Activated CD4-positive, CD25-positive, alpha-beta regulatory T cell (primary cell): ENCODE data around the gene FKRP.
A peak's percentile ranks its signal among the peaks of the same experiment; 100 is the strongest.

Experiments
- DNase-seq, 4 experiments: peaks; one replicate each; lab custom pipeline; 2025; lab: John Stamatoyannopoulos, UW

The FKRP gene

DNA sequence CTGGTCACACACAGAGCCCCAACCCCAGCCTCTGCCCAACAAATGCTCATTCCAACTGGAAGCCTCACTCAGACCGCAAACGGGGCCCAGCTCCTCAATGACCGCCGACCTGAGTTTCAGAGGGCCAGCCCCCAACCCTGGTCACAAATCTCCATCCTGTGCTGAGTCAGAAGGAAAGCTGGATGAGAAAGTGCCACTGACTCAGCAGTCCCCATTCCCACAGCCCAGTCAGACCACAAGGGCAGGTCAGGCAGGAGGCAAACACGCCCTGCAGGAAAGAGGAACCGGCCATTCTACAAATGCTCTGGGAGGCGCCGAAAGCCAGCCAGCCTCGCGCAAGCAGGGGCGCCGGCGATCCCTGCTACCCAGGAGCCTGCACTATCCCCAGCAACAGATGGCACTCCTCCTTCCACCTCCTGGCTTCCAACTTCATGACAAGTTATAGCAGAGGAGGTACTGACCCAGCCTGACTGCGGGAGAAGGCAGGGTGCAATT lies 14.8 kb upstream of the FKRP start:
- DNase-seq = no peak

DNA sequence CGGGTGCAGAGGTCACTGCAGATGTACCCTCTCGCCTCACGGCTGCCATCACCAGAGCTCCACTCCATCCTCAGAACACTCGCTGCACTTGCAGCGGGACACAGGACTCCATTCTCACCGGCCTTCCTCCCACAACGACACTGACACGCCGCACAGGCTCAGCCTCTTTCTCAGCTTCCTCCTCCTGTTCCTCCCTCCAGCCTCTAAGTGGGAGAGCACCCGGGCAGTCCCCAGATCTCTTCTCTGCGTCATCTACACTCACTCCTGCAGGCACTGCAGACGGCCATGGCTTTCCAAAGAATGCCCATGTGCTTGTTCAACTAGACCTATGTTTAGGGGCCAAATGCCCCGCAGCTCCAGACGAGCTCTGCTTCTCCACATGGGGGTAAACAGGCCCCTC lies 14.3 kb upstream of the FKRP start:
- DNase-seq = no peak

DNA sequence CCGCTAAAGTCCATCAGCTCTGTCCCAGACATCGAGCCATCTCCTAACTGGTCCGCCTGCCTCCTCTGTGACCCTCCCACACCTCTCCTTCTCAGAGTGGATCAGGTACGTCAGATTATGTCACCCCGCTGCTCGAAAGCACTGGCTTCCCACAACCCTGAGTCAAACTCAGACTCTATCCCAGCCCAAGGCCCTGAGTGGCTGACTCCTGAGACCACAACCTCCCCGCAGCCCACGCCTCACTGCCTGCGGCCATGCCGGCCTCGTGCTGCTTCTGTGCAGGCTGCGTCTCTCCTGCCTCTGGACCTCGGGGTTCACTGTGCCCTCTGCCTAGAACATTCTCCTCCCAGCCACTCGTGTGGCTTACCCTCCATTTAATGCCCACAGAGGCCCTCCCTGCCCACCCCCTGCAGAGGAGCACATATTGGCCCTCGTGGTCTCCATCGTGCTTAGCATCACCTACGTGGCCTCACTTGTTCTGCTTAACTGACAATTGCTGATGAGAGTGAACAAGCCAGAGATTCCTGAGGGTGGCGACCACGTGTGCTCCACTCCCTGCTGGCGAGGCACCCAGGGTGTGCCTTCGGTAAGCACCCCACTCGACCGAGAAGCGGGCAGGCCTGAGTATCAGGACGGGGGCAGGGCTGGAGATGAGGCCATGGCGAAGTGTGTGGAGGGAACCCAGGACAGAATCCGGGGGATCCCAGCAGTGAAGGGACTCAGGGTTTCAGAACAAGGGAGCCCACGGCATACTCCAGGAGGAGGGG lies 13.5 kb upstream of the FKRP start:
- no peak for DNase-seq

DNA sequence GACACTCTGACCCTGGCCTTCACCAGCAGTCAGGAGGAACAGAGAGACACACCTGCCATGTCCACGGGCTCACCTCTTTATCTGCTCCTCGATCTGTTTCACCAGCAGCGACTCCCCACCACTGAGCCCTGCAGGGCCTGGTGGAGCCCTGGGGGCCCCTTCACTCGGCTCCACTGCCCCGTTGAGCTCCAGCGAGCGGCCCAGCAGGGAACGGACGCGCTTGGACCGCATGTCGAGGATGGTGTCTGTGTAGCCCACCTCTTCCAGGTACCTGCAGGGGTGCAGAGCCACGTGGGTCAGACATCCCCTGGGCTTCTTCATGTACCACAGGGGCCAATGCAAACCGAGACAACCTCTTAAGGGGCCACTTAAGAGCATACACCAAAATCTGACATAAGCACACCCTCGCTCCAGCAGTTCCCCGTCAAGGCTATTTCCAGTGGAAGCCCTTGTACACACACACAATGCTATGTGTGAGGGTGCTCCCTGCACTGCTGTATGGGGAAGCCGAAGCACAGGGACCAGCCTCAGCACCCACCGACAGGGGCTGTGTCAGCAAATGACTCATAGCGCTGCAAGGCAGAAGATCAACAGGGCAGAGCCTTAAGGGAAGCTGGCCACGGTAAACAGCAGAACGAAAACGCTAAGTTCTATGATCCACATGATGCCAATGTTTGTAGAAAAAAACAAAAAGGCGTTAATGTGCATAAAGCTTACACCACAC lies 12.7 kb upstream of the FKRP start:
- DNase-seq = no peak

DNA sequence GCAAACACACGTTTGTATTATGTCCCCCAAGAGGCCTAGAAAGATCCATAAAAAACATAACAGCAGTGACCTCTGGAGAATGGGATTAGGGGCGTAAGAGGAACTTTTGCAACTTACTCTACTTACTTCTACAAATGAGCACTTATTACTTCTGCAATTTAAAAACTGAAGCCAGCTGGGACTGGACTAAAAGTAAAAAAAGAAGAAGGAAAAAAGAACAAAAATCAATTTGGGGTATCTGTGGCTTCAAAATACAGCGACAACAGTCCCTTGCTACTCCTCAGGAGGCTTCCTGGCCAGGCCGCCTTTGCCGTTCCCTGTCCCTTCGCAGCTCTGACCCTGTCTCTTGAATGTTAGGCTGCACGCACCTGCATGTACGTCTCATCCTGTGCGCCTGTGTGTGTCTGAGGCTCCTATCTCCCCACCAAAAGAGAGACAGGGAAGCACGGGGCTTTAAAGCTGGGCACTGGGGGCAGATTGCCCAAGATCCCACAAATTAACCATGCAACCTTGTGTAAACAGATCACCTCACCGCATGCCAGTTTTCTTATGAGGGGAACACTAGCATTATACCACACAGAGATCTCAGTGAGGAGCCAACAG lies 12.1 kb upstream of the FKRP start:
- DNase-seq = no peak

DNA sequence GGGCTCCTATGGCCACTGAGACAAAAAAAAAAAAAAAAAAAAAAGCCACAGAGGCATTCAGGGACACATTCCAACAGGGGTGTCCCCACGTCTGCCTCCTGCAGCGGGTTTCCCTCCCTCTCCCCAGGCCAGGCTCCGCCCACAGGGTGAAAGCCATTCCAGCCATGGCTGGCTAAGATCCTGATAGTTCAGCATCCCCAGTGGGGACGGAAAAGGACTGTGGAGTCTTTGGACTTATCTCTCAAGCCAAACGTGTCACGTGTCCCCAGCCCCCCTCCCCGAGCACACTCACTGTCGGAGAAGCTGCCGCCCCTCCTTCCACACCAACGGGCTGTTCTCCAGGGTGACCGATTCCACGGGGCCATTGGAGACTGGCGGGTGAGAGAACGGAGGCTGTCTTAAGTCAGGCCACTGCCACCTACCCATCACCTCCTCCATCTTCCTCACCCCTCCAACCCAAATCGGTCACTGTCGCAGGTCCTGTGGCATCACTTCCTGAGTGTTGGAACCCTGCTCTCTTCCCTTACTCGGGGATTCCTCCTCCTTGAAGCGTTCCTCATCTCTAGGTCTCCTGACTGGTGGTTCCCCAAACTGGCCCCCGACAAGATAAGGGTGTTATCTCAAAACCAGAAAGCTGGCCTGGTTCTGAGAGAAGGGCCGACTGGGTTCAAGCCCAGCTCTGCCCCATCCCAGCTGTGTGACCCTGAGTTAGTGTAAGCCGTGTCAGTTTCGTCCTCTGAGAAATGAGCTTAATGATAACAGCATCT lies 9.1 kb upstream of the FKRP start:
- DNase-seq = no peak

DNA sequence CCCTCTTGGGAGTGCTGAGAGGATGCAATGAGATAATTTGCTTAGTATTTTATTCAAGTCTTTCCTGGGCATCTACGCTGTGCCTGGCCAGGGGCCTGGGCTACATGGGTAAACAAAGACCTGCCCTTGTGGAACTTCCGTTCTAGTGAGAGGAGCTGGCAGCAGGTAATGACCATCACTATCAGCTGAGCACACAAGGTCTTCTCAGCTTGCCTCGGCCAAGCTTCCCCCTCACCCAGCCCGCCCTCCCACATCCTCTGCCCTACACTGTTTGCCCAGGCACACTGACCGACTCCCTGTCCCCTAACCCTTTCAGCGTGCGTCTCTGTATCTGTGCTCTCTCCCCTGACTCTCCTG lies 8.6 kb upstream of the FKRP start:
- no peak for DNase-seq

DNA sequence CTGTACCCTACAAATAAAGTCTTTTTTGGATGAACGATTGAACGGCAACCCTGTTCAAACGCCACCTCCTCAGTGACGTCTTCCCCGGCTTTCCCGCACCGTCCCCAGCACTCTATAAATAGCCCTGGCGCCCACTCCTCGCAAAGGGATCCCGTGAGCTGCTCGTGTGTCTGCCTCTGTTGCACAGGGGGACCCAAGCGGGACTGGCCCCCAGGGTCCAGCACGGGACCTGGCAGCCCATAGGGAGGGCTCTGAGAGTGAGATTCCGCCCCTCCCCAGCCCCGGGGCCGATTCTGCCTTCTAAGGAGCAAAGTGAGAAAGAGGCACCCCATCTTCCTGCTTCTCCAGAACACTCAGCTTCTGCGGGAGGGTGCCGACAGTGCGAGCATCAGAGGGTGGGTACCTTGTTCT lies 8.1 kb upstream of the FKRP start:
- DNase-seq = no peak

DNA sequence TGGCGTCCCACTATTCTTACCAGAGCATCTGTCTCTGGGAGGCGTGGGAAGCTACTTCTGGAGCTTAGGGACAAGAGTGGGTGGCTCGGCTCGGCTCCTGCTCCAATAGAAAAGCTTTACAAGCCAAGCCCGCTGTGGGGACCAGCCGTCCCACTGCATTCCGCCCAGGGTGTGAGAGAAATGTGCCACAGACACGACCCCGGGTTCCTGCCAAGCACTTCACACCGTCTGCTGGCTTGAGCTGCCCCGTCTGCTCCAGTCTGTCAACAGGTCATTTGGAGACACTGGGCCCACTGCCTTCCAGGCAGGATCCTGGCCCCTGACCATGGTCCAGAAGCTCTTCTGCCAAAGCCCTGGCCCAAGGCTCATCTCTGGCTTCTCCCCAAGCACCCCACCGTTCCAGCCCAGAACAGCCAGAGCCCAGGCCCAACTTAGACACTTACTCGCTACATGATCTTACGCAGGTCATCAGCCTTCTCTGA lies 6.5 kb upstream of the FKRP start:
- DNase-seq = no peak

DNA sequence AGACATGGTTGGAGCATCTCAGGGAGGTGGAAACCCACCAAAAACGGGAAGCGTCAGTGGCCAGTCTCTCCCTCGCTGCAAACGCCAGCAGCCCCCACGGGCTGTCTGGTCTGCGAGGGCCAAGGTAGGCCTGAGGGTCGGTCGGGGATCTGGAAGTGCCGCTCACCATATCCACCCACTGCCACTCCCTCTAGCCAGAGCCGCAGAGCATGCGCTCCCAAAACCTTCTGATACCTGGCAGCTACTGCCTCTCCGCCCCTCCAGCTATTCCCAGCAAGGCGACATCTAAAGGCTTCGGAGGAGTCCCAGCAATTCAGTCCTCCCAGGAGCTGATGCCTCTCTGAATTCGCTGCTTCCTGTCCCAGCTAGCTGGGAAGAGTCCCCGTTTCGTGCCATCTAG lies 4.4 kb upstream of the FKRP start:
- DNase-seq = no peak

DNA sequence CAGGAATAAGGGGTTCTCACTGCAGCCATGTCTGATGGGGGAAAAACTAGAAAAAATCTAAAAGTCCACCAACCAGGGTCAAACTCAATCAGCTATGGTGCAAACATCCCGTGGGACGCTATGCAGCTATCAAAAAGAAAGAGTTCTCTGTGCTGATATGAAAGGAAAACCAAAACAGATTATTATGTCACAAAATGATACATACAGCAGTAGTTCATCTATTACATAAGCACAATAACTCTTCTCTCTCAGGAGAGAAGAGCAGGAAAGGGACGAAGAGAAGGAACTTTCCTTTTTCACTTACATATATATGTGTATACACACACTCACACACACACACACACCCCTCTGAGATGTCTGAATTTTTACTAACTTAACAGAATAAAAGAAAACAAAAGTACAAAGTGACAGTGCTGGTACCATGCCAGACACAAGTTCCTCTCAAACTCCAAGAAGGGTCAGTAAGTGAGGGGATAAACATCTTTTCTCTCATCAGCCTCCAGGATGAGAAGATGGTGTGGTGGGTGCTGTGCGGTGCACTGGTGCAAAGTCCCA lies 2.9 kb upstream of the FKRP start:
- no peak for DNase-seq

DNA sequence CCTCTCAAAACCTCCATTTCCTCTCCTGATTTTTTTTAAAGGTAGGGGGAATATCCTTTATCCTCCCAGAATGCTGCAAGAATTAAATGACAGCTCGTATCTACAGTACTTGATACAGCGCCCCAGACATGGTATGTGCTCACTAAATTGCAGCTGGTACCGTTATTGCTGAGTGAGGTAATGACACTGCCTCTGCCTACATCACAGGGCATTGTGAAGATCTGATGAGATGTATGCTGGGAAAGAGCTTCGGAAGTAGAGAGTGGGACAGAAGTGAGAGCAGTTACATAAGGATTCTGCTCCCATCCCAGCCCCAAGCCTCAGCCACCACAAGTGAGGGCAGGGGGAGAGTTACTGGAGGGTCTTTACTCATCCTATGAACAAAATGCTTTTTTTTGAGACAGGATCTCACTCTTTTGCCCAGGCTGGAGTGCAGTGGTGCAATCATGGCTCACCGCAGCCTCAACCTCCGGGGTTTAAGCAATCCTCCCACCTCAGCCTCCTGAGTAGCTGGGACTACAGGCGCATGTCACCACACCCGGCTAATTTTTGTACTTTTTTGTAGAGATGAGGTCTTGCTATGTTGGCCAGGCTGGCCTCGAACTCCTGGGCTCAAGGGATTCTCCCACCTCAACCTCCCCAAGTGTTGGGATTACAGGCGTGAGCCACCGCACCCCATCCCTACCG lies 1.7 kb upstream of the FKRP start:
- no peak for DNase-seq

DNA sequence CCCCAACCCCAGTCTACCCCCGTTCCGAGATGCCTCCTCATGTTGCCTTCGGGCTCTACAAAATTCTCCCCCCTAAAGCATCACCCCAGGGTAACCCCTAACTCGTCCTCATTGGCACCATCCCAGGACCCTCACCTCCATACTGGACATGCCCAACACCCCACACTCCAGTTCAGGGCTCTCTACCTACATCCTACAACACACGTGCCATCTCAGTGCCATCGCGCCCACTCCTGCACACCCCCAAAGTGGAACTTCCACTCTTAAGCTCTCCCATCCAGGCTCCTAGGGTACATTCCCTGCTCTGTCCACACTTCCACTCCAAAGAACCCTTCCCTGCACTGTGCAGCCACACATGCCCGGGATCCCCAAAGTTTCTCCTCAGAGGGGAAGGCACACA lies 827 bp upstream of the FKRP start:
- no peak for DNase-seq

DNA sequence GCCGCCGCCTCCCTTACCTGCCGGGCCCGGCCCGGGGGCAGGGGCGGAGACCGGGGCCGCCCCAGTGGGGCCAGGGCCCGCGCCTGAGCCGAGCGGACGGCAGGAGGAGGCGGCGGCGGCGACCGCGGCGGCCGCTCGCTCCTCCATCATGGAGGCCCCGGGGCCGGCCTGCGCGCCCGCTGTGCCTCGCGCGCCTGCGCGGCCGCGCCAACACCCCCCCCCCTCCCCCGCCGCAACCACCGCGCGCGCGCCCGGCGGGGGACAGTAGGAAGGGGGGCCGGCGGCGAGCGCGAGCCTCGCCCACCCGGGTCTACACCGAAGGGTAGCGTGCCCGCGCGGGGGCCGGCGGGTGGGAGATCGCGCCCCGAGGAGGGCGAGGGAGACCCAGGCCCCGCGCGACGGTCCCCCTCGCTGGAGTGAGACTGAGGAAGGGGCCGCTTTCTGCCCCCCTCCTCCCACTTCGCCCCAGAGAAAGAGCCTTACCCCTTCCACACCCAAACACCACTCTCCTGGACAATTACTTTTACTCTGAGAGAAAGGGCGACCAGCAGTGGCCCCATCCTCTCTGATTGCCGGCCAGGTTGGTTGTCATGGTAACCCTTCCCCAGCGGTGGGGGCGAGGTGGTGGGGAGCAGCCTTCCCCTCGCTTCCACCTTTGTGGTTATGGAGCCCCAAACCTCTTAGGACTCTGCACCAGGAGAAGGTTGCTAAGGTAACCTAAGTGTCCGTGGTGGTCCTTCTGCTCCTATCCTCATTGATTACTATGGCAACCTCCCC lies 612 bp downstream of the FKRP start, which contains the start of gene STRN4:
Gene STRN4 (minus strand): TSS at position 170 of the 777 bp plus-strand sequence. CDS start 20 bp downstream, at position 150.
- peak; percentile 12 to 52 (median 34) for DNase-seq

DNA sequence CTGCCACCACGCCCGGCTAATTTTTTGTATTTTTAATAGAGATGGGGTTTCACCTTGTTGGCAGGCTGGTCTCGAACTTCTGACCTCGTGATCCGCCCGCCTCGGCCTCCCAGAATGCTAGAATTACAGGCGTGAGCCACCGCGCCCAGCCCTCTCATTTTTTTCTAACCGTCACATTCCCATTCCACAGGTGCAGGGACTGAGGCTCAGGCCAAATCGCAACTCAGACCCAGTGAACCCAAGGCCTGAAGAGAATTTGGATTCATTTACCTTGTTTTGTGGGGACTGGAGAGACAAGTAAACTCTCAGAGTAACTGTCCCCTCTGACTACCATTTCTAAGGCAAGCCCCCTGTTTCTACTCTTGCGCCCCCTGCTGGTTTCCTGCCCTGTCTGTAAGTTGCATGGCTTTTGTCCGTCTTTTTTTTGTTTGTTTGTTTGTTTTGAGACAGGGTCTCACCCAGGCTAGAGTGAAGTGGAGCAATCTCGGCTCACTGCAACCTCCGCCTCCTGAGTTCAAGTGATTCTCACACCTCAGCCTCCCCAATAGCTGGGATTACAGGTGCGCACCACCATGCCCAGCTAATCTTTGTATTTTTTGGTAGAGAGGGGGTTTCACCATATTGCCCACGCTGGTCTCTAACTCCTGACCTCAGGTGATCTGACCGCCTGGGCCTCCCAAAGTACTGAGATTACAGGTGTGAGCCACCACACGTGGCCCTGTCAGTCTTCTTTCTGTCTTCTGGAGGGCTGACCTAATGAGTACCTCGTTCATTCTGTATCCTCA lies 2.7 kb downstream of the FKRP start:
- peak; percentile 41 to 70 (median 57) for DNase-seq

DNA sequence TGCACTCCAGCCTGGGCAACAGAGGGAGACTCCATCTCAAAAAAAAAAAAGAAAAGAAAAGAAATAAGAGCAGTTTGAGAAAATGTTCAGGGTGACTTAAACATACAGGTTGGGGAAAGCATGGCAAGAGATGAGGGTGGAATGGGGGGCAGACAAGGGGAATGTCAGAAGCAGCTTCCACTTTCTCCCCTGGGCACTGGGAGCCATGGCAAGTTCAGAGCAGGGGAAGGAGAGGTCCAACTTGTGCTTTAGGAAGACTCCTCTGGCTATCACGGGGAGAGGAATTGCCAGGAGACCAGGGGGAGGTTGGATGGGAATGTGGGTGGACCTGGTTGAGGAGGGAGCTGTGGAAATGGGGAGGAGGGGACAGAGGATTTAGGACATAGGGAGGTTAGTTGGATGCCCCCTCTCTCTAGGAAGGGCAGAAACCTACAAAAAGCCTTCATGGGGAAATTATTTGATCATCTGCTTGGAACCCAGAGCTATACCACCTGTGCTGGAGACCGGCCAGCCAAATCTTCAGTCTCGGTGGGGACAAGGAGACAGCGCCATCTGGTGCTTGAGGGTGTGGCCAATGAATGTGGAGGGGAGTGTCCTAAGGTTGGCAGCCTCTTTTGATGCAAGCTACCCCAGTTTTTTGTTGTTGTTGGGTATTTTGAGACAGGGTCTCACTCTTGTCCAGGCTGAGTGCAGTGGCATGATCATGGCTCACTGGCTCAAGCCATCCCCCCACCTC lies 7.7 kb downstream of the FKRP start:
- peak in 3 of 4 experiments; percentile 28 to 48 (median 32) for DNase-seq

DNA sequence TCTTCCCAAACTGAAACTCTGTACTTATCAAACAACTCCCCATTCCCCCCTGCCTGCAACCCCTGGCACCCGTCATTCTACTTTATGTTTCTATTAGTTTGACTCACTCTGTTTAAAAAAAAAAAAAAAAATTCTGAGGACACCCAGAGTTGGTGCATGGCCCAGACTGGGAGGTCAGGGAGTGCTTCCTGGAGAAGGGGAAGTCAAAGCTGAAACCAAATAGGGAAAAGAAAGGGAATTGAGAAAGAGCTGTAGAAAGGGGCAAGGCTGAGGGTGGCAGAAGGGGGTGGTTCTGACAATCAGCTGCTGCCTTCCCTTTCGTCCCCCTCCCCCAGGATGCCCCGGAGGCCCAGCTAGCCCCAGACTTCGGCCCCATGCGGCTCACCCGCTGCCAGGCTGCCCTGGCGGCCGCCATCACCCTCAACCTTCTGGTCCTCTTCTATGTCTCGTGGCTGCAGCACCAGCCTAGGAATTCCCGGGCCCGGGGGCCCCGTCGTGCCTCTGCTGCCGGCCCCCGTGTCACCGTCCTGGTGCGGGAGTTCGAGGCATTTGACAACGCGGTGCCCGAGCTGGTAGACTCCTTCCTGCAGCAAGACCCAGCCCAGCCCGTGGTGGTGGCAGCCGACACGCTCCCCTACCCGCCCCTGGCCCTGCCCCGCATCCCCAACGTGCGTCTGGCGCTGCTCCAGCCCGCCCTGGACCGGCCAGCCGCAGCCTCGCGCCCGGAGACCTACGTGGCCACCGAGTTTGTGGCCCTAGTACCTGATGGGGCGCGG lies 9.4 kb downstream of the FKRP start:
- no peak for DNase-seq
